Activated effector memory CD4-positive, alpha-beta T cell treated with Interleukin-2 at 50 U/mL for 16 hours (primary cell): ENCODE results near the gene DKKL1.
A peak's percentile ranks its signal among the peaks of the same experiment; 100 is the strongest.
"Not testable (repeated sequence)": the region's sequence is repeated elsewhere in the genome, so short reads cannot be mapped to it uniquely, and the experiment has no call there.

Experiments
- DNase-seq: peaks from one replicate; pipeline ENCODE4 v3.0.0-alpha.2; 2020

Gene DKKL1

GRCh38 chr19:49363268-49364082 lies at the start of gene DKKL1:
Gene DKKL1 (plus strand): TSS chr19:49363877. CDS start chr19:49363999, 122 bp downstream.
- peak; percentile 41 for DNase-seq

DNA sequence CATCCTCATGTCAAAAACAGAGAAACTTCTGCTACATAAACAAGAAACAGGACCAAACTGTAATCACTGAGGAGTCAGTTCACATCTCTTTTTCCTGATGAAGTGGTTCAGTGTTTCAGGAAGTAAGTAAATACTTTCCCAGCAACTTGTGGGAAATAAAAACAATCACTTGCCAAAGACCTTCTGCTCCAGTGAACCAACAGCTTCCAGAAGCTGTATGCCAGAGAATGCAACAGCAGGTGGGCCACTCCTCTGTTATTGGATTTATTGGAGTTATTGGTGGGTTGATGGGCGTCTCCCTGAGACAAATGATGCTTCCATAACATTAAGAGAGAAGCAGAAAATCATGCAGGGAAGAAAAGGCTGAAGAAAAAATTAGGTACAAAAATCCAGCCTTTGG lies 48.6 kb upstream of the DKKL1 start:
- DNase-seq, result no peak

GRCh38 chr19:49316284-49316683 lies 47.4 kb upstream of the DKKL1 start:
- DNase-seq, result no peak

- DNase-seq, result no peak
These were observed 45.4 kb upstream of the DKKL1 start for GRCh38 chr19:49318296-49318695.

- DNase-seq, result no peak
These were observed 38.7 kb upstream of the DKKL1 start, which contains the start of gene SLC6A16 for GRCh38 chr19:49324801-49325576. Gene SLC6A16 (minus strand): TSS chr19:49325191. CDS start chr19:49311347, 13,844 bp downstream.

- DNase-seq, result not testable (repeated sequence)
These were observed 37.9 kb upstream of the DKKL1 start for GRCh38 chr19:49325756-49326155.

DNA sequence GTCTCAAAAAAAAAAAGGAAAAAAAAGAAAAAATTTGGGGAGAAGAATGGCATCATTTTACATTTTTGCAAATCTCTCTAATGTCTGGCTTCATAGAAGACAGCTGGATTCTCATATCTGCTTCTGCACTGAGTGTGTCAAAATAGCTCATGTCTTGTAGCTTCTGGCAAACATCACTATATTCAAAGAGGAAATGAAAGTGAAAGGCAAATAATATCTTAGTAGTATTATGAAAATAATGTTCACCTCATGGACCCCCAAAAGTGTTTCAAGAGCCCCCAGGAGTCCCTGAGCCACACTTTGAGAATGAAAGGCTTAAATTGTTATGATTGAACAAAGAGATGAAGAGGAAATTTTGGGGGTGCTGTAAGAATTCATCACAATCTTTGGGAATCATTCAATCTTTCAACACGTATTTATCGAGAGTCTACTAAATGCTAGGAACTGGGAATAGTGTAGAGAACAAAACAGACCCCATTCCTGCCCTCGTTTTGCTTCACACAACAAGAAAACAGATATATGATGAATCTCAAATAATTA lies 37.4 kb upstream of the DKKL1 start:
- no peak for DNase-seq

DNA sequence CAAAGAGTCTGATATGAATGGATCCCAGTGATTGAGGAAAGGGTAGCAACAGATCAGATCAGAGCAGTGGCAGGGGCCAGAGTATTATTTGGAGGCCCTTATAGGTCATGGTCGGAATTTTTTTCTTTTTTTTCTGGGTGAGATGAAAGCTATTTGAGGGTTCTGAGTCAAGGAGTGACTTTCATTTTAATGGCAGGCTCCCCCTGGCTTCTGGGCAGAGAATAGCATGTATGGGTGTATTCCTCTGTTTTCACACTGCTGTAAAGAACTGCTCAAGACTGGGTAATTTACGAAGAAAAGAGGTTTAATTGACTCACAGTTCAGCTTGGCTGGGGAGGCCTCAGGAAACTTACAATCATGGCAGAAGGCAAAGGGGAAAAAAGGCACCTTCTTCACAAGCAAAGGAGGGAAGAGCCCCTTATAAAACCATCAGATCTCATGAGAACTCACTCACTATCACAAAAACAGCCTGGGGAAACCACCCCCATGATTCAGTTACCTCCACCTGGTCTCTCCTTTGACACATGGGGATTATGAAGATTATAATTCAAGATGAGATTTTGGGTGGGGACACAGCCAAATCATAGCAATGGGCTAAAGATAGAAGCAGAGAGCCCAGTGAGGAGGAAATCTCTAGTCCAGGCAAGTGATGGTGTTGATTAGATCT lies 35.7 kb upstream of the DKKL1 start:
- DNase-seq, result peak; percentile 18

GRCh38 chr19:49328741-49329140 lies 34.9 kb upstream of the DKKL1 start:
- no peak for DNase-seq

DNA sequence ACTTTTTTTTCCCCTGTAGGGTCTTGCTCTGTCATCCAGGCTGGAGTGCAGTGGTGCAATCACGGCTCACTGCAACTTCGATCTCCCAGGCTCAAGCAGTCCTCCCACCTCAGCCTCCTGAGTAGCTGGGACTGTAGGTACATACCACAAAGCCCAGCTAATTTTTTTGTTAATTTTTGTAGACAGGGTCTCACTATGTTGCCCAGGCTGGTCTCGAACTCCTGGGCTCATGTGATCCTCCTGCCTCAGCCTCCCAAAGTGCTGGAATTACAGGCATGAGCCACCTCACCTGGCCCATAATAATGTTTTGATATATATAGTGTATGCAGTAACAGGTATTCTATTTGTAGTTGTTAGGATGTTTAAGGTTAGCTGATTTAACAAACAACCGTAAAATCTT lies 32.5 kb upstream of the DKKL1 start:
- DNase-seq, result not testable (repeated sequence)

DNA sequence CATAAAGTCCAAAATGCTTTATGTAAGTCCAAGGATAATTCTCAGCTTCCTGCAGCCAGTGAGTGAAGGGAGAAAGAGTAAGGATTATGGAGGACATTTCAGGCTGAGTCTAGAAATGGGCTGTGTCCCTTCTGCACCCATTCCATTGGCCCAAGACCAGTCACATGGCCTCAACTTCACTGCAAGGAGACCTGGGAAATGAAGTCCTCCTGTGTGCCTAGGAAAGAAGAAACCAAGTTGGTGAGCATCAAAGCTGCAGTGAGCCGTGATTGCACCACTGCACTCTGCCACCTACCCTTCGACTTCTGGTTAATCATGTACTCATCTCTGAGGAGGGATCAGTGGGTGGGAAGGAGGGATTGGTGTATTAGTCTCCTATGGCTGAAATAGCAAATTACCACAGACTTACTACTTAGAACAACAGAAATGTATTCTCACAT lies 32.0 kb upstream of the DKKL1 start:
- peak; percentile 40 for DNase-seq

GRCh38 chr19:49332691-49333417 lies 30.8 kb upstream of the DKKL1 start:
- DNase-seq, result not testable (repeated sequence)

- DNase-seq, result no peak
These were observed 30.3 kb upstream of the DKKL1 start for GRCh38 chr19:49333418-49333805.

- DNase-seq, result peak; percentile 64
These were observed 29.8 kb upstream of the DKKL1 start for GRCh38 chr19:49333811-49334288.

GRCh38 chr19:49335071-49335783 lies 28.4 kb upstream of the DKKL1 start, which contains the start of gene CD37:
Gene CD37 (plus strand): TSS chr19:49335406. CDS start chr19:49335541, 135 bp downstream.
- peak; percentile 54 for DNase-seq

DNA sequence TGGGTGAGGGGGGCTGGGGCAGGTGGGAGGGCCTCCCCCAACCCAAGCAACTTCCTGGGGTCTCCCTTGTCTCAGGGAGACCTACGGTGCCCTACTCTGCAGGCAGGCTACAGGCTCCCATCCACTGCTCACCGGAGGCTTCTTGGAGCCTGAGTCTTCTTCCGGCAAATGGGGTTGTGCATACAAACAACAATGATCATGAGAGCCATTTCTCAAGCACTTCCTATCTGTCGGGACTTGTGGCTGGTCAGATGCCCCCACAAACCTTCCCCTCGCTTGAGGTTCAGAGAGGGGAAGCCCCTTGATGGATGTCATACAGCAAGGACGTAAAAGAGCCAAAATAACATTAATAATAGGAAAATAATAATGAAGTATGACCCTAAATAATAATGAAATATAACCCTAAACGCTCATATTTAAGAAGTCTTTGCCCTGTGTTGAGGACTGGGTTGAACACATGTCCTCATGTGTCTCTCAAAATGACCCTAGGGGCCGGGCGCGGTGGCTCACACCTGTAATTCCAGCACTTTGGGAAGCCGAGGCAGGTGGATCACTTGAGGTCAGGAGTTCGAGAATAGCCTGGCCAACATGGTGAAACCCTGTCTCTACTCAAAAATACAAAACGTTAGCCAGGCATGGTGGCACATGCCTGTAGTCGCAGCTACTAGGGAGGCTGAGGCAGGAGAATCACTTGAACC lies 27.7 kb upstream of the DKKL1 start:
- no peak for DNase-seq

DNA sequence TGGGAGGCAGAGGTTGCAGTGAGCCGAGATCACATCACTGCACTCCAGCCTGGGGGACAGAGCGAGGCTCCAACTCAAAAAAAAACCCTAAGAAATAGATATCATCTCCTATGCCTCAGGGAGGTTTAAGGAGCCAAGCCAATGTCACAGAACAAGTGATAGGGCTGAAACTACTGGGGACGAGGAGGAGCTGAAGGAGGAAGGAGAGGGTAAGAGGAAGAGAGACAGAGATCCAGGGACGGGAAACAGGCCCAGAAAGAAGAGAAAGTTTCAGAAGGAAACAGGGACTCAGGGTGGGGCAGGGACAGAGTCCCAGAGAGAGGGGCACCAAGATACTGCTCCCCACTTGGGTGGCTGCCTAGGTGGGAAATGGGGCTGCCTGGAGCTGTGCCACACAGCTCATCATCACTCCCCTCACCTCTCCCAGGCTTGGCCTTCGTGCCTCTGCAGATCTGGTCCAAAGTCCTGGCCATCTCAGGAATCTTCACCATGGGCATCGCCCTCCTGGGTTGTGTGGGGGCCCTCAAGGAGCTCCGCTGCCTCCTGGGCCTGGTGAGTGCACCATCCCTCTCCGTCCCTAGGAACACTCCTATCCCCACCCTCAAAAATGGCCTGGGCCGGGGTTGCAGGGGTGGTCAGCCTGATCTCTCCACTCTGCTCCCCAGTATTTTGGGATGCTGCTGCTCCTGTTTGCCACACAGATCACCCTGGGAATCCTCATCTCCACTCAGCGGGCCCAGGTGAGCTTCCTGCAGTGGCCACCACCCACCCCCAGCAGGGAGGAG lies 27.0 kb upstream of the DKKL1 start:
- no peak for DNase-seq

DNA sequence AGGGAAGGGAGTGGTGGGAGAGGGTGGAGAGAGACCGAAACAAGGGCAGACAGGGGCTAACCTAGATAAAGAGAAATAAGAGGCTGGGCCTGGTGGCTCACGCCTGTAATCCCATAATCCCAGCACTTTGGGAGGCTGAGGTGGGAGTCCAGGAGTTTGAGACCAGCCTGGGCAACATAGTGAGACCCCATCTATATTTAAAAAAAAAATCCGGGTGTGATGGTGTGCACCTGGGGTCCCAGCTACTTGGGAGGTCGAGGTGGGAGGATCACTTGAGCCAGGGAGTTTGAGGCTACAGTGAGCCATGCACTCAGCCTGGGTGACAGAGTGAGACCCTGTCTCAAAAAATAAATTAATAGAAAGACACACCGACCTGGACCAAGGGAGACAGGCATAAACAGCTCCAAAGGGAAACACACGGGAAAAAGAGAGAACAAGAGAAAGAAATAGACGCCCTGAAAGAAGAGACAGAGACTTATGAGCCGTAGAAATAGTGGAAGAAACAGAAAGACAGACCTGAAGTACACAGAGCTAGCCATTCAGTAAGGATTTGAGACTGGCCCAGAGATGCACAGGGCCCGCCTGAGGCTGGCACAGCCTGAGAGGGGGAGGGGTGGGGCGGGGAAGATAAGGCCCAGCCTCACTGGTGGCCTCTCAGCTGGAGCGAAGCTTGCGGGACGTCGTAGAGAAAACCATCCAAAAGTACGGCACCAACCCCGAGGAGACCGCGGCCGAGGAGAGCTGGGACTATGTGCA lies 26.2 kb upstream of the DKKL1 start:
- DNase-seq, result no peak
